ENCODE measurements around the gene P2RX2.

The P2RX2 gene

DNA sequence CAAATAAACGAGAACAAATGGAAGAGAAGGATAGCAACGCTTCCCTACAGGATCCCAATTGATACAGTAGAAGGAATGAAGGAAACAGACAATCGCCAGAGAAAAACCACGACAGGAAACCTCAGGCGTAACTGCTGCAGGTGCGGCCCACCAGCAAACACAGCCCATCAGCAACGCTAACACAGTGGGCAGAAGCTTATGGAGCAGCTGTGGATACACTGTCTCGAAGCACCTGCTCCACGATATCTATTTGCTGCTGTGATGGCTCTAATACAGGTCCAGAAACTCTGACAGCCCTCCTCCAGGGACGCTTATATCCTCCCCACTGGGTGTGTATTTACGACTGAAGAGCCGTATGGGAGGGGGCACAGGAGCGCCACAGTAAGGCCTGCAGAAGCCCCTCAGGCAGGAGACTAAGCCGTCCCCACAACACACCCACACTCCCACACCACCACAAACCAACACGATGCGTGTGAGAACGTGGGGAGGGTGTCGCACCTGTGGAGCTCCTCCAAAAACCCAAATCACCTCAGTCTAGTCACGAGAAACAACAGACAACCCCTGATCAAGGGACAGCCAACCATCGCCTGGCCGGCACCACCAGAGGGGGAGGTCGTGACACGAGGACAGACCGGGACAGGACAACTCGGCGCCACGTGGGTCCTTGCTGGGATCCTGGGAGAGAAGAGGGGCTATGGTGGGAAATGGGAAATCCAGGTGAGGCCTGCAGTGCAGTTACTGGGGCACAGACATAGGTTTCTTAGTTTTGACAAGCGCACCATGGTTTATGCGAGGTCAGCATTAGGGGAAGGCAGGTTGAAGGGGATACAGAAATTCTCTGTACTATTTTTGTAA lies 44.6 kb downstream of the P2RX2 start:
- no peak for DNase-seq (ENCODE audit: low spot score)

- no peak for DNase-seq (ENCODE audit: low spot score)
These were observed 45.9 kb downstream of the P2RX2 start for GRCh38 chr12:132664206-132665148.

GRCh38 chr12:132665149-132665491 lies 46.5 kb downstream of the P2RX2 start:
- DNase-seq (ENCODE audit: low spot score): no peak

DNA sequence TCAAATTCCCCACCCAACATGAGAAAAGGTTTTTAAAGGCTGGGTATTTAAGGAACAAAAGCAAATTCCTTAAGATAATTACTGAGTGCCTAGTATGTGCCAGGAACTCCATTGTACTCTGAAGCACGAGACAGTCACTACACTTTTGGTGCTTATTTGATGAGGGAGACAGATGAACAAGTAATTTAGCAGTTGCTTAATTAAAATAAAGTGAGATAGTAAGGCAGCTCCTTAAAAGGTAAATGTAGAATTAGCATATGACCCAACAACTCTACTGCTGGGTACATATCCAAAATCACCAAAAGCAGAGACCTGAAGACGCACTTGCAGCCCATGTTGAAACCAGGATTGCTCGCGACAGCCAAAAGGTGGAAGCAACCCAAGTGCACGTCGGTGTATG lies 47.2 kb downstream of the P2RX2 start:
- DNase-seq (ENCODE audit: low spot score): no peak

DNA sequence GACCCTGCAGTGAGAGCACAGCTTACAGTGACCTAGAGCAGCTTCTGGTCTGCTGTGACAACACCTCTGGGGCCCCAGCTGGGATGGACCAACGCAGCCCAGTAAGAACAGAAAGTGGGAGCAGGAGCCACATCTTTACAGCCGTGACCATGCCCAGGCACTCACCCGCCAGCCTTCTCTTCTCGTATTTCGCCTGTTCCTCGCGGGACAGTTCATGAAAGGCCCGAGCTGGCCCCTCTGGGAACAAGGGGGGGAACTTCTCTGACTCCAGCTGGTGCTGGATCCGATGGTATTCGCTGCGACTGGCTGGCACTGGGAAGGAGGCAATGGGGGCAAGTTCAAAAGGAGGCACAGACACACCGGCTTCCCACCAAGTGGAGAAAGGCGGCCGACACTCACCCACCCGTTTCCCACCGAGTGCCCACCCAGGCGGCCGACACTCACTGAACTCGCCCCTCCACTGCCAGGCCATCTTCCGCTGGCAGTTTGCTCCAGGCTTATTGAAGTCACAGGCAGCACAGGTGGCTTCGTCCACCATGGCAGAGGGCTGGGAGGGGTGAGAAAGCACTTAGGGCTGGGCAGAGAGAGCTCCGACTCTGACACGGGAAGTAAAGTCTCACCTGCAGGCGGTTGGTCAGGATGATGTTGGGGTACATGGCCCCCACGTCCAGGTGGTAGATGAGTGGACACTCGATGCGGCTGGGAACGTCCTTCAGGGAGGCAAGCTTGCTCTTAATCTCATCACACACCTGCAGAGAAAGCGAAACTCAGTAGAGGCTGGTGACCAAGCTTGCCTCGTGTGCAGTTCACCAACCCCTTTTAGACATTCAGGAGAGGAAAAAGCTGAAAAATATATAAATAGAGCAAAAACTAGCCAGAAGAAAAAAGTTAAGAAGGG lies 49.9 kb downstream of the P2RX2 start:
- no peak for DNase-seq (ENCODE audit: low spot score)

GRCh38 chr12:132669166-132669879 lies 50.7 kb downstream of the P2RX2 start:
- DNase-seq (ENCODE audit: low spot score): no peak

Measured in activated CD4-positive, alpha-beta T cell treated with anti-CD3 and anti-CD28 coated beads, Interleukin-2, Interleukin-4, amounts not matched to agents 100 ng/mL and 50 ng/mL, durations not matched to agents 16 hours and 8 hours (primary cell).